Hepatocyte (in vitro differentiated cells): ENCODE results near the gene GSAP.

Source experiments
- CTCF ChIP-seq: fragments of 200-600 bp; sonication (generic); IDR thresholded peaks from 2 replicates; pipeline ENCODE4 v1.5.1; 2016; ENCODE audit warnings: antibody characterized with exemption, mild to moderate bottlenecking; ENCODE audit not compliant: poor library complexity
- EZH2 ChIP-seq: fragments of 200-600 bp; sonication (generic); IDR thresholded peaks from 2 replicates; pipeline ENCODE4 v1.6.1; 2016; ENCODE audit warnings: antibody characterized with exemption, mild to moderate bottlenecking, borderline replicate concordance

- TF ChIP-seq CTCF (no peak), EZH2 (no peak)
Observed at GRCh38 chr7:77290425-77290824, 125.7 kb downstream of the GSAP start.
